LHCN-M2 (cell line): ENCODE measurements around the gene SOBP. TPM values are rescaled to one million over a fixed set of nuclear protein-coding genes. Genes with fewer than 3 reads are reported as not detected.

Experiments used
- DNase-seq: peaks from one replicate; pipeline ENCODE4 v3.0.0-alpha.2; 2012; ENCODE audit warnings: low read depth
- total RNA-seq: library from RNA; depleted of rRNA; stranded (reverse); fragments of >200 nt; gene quantifications from 2 replicates; pipeline ENCODE4 v1.2.3, GENCODE V29; 2014

The SOBP gene
- total RNA-seq, 1 experiment from 2014 or later = under 0.01 TPM

DNA sequence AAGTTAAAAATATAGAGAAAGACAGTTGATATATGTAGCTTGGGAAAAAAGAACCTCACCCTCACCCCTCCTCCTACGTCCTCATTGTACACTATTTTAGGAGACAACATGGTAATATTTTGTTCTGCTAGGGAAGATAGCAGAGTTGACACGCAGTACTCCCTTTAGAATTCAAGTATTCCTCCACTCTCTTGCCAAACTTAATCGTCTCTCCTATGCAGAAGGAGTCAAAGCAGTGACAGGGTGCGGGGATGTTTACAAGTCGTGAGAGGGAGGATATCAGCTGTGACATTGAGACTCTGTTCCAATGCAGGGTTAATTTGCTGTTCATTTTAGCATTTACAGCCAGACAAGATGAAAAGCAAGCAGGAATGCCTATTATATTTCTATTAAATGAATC, 97.5 kb downstream of the SOBP start:
- DNase-seq = no peak

GRCh38 chr6:107589199-107589598, 99.3 kb downstream of the SOBP start:
- DNase-seq = no peak

GRCh38 chr6:107589934-107590333, 100.0 kb downstream of the SOBP start:
- no peak for DNase-seq

DNA sequence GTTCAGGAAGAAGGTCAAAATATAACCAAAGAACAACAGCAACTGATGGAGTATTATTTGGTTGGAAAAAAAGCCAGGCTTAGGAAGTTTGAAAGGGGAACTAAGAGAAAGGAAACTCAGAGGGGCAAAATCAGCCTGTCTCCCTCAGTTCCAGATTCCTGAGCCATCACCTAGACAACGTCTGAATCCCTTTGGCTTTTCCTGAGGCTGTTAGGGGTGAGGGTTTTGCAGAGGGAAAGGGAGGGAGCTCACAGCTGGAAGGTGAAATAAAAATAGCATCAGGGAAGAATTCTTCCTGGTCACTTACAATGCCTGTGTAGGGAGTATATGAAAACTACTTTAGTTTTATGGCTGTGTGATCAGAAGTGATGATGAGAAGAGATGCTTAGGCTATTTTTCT, 100.5 kb downstream of the SOBP start:
- DNase-seq = no peak

DNA sequence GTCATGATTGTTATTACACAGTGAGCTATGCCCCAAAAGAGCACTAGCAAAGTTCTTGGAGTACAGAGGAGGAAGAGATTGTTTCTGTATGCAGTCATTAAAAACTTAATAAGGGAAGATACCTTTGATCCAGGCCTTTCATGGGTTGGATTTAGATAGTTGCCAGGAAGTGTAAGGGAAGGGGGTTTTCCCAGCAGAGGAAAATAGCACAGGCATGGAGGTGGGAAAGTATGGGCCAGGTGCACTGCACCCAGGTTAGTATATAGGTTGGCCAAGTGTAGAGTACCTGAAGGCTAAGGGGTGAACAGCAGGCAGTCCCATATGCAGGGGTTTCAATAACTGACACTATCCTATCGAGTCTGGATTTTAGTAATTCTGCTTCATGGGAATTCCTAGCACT, 101.4 kb downstream of the SOBP start:
- DNase-seq = no peak

DNA sequence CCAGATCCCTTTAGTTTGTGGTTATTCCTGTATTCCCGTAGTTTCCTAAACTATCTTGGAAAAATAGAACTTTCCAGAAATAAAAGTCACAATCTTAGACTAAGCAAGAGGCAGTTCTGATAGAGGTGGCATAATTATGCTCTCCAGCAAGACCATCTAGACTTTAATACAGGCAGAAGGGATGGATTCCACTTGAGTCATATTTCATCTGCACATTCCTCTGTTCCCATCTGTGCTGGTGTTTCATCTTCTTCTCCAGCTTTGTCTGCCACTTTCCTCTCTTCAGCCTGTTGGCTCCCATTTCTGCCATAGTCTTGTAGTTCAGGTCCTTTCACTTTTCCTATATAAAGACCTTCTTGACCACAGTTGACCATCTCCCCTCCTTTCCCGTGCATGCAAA, 102.9 kb downstream of the SOBP start:
- DNase-seq = peak; percentile 1

DNA sequence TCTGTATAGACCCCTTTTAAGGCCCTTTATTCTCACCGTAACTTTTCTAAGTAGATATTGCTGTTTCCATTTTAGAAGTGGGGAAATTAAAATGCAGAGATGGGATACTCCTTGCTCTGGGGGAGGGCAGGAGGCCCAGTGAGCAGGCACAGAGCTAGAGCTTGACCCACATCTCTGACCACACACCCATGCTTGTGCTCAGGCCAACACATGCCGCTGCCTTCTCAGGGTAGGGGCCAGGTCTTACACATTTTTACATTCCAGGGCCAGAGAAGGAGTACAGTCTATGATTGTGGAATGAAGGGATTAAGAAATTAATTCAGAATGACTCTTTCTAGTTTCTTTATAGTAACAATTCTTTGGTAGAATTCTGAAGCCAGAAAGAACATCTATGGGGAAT, 104.8 kb downstream of the SOBP start:
- DNase-seq = no peak

DNA sequence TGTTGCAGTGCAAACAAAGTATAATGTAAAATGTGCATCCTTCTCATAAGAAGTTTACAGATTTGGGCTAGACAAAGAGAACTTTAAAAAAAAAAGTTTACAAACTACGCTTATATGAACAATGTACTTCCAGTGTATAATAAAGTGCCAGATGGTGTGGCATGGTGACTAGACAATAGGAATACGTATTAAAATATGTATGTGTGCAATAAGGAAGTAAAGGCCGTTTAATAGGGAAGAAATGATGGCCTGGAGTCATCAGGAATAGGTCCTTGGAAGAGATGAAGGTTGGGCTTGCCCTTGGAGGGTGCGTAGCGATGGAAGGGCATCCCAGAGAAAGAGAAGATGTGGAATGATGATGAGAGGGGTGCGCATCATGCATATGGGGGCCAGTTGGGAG, 108.2 kb downstream of the SOBP start:
- no peak for DNase-seq

- no peak for DNase-seq
These were observed 109.1 kb downstream of the SOBP start for GRCh38 chr6:107599043-107599442.

DNA sequence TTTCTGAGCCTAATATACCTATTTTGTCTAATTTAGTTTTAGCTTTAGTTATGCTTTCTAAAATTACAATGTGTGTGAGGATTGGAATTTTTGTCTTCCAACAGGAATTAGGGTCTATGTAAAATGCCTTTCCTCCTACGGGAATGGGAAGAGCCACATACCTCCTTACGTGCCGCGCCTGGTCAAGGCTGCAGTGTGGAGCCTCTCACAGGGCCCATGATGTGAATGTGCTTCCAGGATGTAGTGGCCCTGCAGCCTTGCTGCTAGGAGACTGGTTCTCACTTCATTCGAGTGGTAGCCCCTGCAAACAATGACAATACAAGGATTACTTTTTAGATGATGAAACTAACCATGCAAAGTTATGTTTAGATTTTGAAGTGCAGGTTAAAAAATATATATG, 110.2 kb downstream of the SOBP start:
- DNase-seq = no peak

DNA sequence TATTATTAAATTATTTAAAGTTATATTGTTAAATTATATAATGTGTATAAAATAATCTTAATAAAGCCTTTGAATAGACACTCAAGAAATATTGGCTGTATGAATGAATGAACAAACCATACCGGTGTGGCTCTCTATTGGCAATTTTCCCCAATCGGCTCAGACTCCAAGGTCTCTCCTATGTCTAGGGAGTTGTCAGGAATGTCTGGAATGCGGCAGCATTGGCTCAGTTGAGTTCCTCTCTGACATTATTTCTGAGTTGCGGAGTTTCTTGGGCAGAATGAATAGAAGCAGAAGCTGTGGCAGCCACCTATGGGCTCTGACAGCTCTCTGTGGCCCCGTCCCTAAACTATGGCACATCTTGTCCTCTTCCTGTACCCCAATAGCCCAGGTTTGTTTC, 111.0 kb downstream of the SOBP start:
- peak; percentile 49 for DNase-seq

GRCh38 chr6:107601406-107601805, 111.5 kb downstream of the SOBP start:
- no peak for DNase-seq

GRCh38 chr6:107602321-107603005, 112.5 kb downstream of the SOBP start:
- no peak for DNase-seq

- no peak for DNase-seq
These were observed 113.1 kb downstream of the SOBP start for GRCh38 chr6:107603006-107603370.

GRCh38 chr6:107604549-107604948, 114.6 kb downstream of the SOBP start:
- DNase-seq = no peak

DNA sequence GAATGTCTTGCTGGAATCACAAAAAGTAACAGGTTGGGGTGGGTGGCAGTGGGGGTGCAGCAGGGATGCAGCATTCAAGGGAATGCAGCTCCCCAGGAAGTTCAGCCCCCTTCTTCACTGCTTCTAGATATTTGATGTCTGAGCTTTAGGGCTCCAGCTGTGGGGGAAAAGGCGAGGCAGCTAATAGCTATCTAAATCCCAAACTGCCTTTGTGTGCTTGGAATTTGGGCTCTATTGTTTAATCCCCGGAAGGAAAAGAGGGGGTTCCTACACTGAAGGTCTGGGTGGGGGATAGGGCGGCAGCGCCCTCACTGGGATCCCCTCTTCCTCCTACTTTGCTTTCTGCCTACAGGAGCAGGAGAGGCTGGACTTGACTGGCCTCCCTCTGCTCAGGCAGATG, 116.5 kb downstream of the SOBP start:
- DNase-seq = no peak

DNA sequence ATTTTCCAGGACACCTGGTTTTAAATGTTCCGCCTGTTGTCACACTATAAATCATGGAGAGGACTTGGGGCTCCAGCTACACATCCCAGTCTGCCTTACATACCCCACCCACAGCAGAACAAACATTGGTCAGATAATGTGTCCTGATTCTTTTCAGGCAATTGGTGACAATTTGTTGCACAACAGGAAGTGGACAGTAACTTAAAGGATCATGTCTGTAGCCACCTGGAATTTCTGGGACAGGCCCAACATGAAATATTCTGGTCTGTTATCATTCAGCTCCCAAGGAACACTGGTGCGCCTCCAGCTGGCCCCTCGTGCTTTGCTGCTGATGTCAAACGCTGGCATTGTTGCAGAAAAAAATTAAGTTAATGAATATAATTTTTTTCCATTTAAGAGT, 117.2 kb downstream of the SOBP start:
- DNase-seq = no peak

DNA sequence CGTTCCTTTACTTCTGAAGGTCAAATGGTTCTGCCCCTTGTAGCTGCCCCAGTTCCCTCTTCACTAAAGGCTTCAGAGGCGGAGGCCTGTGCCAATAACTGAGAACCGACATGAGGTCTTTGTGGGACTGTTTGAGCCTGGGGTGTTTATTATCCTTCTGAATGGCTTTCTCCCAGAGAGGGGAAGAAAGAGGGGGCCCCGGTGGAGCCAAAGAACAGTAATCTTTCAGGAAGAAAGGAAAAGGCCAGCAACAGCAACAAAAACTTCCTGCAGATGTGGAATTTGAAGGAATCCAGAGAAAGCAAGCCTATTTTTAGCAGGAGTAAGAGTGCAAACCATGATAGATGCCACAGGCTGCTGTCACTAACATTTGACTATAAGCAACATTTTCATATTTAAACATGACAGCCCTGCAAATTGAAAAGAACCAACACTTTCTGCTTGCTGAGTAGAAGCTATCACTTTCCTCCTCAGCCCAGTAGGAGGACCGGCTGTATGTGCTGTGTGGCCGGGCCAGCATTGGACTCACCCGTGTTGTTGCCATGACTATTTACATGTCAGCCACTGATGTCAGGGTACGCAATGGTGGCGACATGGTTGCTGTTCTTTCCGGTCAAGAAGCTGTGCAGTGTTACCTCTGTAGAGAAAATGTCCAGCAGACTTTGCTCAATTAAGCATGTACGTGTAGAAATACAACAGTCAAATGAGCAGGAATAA, 121.3 kb downstream of the SOBP start:
- no peak for DNase-seq

DNA sequence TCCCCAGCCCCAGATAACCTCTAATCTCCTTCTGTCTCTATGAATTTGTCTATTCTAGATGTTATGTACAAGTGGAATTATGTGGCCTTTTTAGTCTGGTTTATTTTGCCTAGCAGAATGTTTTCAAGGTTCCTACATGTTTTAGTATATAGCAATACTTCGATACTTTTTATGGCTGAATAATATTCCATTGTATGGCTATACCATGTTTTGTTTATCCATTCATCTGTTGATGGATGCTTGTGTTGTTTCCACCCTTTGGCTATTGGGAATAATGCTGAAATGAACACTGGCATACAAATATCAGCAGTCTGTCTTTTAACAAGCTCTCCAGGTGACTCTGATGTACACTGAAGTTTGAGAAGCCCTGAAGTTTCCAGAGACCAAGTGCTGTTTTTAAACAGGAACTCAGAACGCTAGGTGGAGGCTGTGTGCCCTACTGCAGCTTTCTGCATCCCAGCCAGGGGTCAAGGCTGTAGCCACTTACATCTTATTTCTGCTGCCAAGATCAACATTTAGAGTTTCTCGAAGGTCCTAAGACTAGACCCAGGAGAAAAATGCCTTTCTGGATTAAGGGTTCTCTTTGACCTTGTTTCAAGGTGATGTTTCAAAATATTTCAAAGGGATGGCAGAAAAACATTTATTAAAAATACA, 123.0 kb downstream of the SOBP start:
- no peak for DNase-seq

GRCh38 chr6:107613651-107614379, 123.9 kb downstream of the SOBP start:
- DNase-seq = no peak

GRCh38 chr6:107614828-107615227, 124.9 kb downstream of the SOBP start:
- no peak for DNase-seq

DNA sequence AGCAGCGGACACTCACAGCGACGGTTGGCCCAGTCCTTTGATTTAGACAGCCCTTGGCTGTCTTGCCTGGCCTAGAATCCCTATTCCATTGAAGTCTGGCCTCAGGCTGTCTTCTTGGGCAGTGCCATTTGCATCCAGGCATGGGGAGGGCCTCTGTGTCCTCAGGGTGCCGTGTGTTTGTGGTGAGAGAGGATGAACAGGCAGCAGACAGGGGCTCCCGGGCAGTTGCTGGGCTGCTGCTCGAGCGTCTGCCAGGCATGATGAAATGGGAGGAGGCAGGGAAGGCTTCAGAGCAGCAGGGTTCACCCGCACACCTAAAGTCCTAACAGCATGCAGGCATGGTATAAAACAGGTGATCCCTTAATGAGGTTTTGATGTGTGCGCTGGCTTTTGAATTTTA, 126.9 kb downstream of the SOBP start:
- DNase-seq = no peak
